GM12878 (cell line): ENCODE results near the gene SCRN1. TPM values are rescaled to one million over a fixed set of nuclear protein-coding genes. Genes with fewer than 3 reads are reported as not detected.

Experiments used
- ATAC-seq: fragments of 200-7000 bp; cut with Tn5 transposase; 3 replicates; pipeline ENCODE4 v1.9.1; 2020; ENCODE audit warnings: mild to moderate bottlenecking, moderate library complexity
- BruUV-seq: library from RNA; stranded (reverse); fragments of 400-500 nt; replicated peaks from 2 replicates; lab custom pipeline; 2021; lab: Mats Ljungman, UMichigan
- CTCF ChIA-PET: fragments of 300-600 bp; sonication (Branson Sonifier 250); formaldehyde crosslinking; extraction: SDS; loops from one replicate; lab custom pipeline; 2021; ENCODE audit warnings: inconsistent platforms; lab: Yijun Ruan, JAX
- POLR2A ChIA-PET: fragments of 350-600 bp; formaldehyde crosslinking; extraction: SDS; loops from one replicate; lab custom pipeline; 2021; ENCODE audit warnings: inconsistent platforms; lab: Charles Lee
- RAD21 ChIA-PET: fragments of 300-600 bp; sonication (Branson Sonifier 250); formaldehyde crosslinking; loops from one replicate; lab custom pipeline; 2023; ENCODE audit warnings: antibody characterized with exemption; ENCODE audit not compliant: unreplicated experiment; lab: Charles Lee
- SMC1A ChIA-PET: fragments of 300-600 bp; sonication (Branson Sonifier 250); formaldehyde crosslinking; loops from one replicate; lab custom pipeline; 2023; ENCODE audit not compliant: unreplicated experiment, uncharacterized antibody; lab: Charles Lee
- DNase-seq: peaks from one replicate; pipeline ENCODE4 v3.0.0-alpha.2; 2011; ENCODE audit warnings: low read depth, low spot score
- FAIRE-seq: peaks from 3 replicates; lab custom pipeline; 2011; peaks lifted over from hg19 to GRCh38; lab: Jason Lieb, UNC
- H2AFZ ChIP-seq: 2 replicates; pipeline ENCODE4 v1.6.0; 2011; ENCODE audit warnings: low read depth, low read length, control low read depth; ENCODE audit not compliant: control insufficient read depth
- H3K27ac ChIP-seq: 2 replicates; pipeline ENCODE4 v1.5.1; 2011; ENCODE audit warnings: control low read depth; ENCODE audit not compliant: control insufficient read depth, insufficient read depth
- H3K27me3 ChIP-seq, 2 experiments: replicated peaks in 1 of 2; 2 replicates each; pipeline versions ENCODE4 v1.6.0 to v1.6.1; 2011; ENCODE audit warnings: low read length in 1 of 2; ENCODE audit not compliant: control insufficient read depth in 2 of 2, insufficient read depth in 2 of 2
- H3K36me3 ChIP-seq, 2 experiments: 2 replicates each; pipeline ENCODE4 v1.5.1; 2011; ENCODE audit warnings: low read length in 1 of 2; ENCODE audit not compliant: control insufficient read depth in 2 of 2, insufficient read depth in 2 of 2
- H3K4me1 ChIP-seq: 2 replicates; pipeline ENCODE4 v1.6.1; 2011; ENCODE audit warnings: mild to moderate bottlenecking, low read length, moderate library complexity, mixed read lengths; ENCODE audit not compliant: control insufficient read depth, insufficient read depth
- H3K4me2 ChIP-seq: 2 replicates; pipeline ENCODE4 v1.6.0; 2011; ENCODE audit warnings: control low read depth; ENCODE audit not compliant: control insufficient read depth, insufficient read depth
- H3K4me3 ChIP-seq: fragments of 200-600 bp; sonication (generic); 2 replicates; pipeline ENCODE4 v1.5.1; 2016
- H3K79me2 ChIP-seq: 2 replicates; pipeline ENCODE4 v1.6.0; 2011; ENCODE audit warnings: low read length; ENCODE audit not compliant: control insufficient read depth, insufficient read depth
- H3K9ac ChIP-seq: 2 replicates; pipeline ENCODE4 v1.8.0; 2011; ENCODE audit warnings: low read length, control low read depth, mixed read lengths; ENCODE audit not compliant: control insufficient read depth, insufficient read depth
- H3K9me3 ChIP-seq: replicated peaks from 3 replicates; pipeline ENCODE4 v1.5.1; 2011; ENCODE audit warnings: mild to moderate bottlenecking, low read length; ENCODE audit not compliant: control insufficient read depth, insufficient read depth
- H4K20me1 ChIP-seq: 2 replicates; pipeline ENCODE4 v1.6.0; 2011; ENCODE audit not compliant: control insufficient read depth, insufficient read depth
- ESRRA ChIP-seq: IDR thresholded peaks from 2 replicates; pipeline ENCODE4 v1.6.1; 2012; ENCODE audit warnings: mild to moderate bottlenecking, low read length, improper control_type of control experiment
- NR2C2 ChIP-seq: IDR thresholded peaks from 2 replicates; pipeline ENCODE4 v1.6.1; 2011; ENCODE audit warnings: borderline replicate concordance, low read depth; ENCODE audit not compliant: control insufficient read depth, insufficient read length
- PRDM15 ChIP-seq: fragments of 450-650 bp; formaldehyde crosslinking; IDR thresholded peaks from 2 replicates; pipeline ENCODE4 v1.4.0; 2020; ENCODE audit warnings: mild to moderate bottlenecking, moderate library complexity
- ZNF384 ChIP-seq: IDR thresholded peaks from 2 replicates; pipeline ENCODE4 v1.6.1; 2012; ENCODE audit warnings: low read depth, mild to moderate bottlenecking, low read length, improper control_type of control experiment, borderline replicate concordance
- WGBS: methylation state at CpG from one replicate; pipeline ENCODE4 v1.1.6; 2016; ENCODE audit warnings: low lambda C conversion rate; ENCODE audit not compliant: insufficient replicate concordance, insufficient coverage; ENCODE audit errors: missing lambda C conversion rate; 5-methylcytosine and 5-hydroxymethylcytosine counted together
- in situ Hi-C: fragments of 300-500 bp; cut with MboI; formaldehyde crosslinking; loops from 9 replicates; pipeline ENCODE4 v1.14.3; 2018; ENCODE audit warnings: mixed read lengths
- intact Hi-C: fragments of 100-400 bp; cut with micrococcal nuclease; formaldehyde crosslinking; loops from one replicate; pipeline ENCODE4 v1.14.2; 2022; ENCODE audit not compliant: unreplicated experiment
- polyA plus RNA-seq, 11 experiments: library from polyadenylated mRNA; depleted of rRNA in 4 of 11; unstranded in 6 of 11; stranded (reverse) in 5 of 11; fragments of >200 nt; fragmentation: Nextera tagmentation in 4 of 11; fragmentation: Illumina TruSeq in 1 of 11; extraction: Ambion mirVana in 4 of 11; extraction: Trizol in 1 of 11; gene quantifications; 1 replicate in 1 of 11; 2 replicates in 10 of 11; pipeline versions ENCODE4 v1.2.1 to v1.2.3, GENCODE V29; 2011 to 2016; ENCODE audit warnings: inconsistent platforms in 2 of 11, missing spikeins in 2 of 11, low read depth in 1 of 11
- total RNA-seq, 4 experiments: library from RNA; depleted of rRNA in 3 of 4; stranded (reverse); fragments of >200 nt in 3 of 4; fragmentation: Illumina TruSeq in 1 of 4; extraction: Trizol in 1 of 4; gene quantifications; 2 replicates each; pipeline versions ENCODE4 v1.2.1 to v1.2.3, GENCODE V29; 2013 to 2021

The SCRN1 gene
- total and polyA plus RNA-seq, 10 of the 15 experiments (the other 5 are each of a cell fraction or from before 2014, with no cell fraction given): 11.1 to 67.6 (median 41.7) TPM

- ChIA-PET SMC1A (interaction anchor here (0.8 to 1.2 kb wide), 4 partner anchors 13 to 329 kb away, joined by 3 to 6 read pairs (median 4); no protein-coding TSS in a partner anchor), POLR2A (no interaction called here), CTCF (interaction anchor here (1.1 to 1.8 kb wide), 3 partner anchors 11 to 128 kb away, joined by 3 to 4 read pairs (median 4); no protein-coding TSS in a partner anchor), RAD21 (no interaction called here)
- H3K9ac ChIP-seq: no peak overlapping the region
- no peak overlapping the region for H3K27ac ChIP-seq
- no peak overlapping the region for H3K4me3 ChIP-seq
- H3K4me1 ChIP-seq: no peaks in the 10 kb centered on the region
- no peaks in the 10 kb centered on the region for H3K9me3 ChIP-seq
- no peak for FAIRE-seq
- TF ChIP-seq NR2C2 (no peak), ZNF384 (no peak), PRDM15 (CRISPR knock-in tag) (no peak), ESRRA (no peak)
- no peaks in the 10 kb centered on the region for H3K79me2 ChIP-seq
- H3K36me3 ChIP-seq: peaks cover 11 to 28% of the 10 kb centered on the region in 2 experiments
- no TSS peak for BruUV-seq
- H4K20me1 ChIP-seq: peaks cover 2% of the 10 kb centered on the region; the same call in 1 of the 2 replicates
- no peaks in the 10 kb centered on the region for H3K27me3 ChIP-seq
- no peak overlapping the region for H3K4me2 ChIP-seq
- DNase-seq: no peak
- intact Hi-C loops: no loop called here
- in situ Hi-C loops: no loop called here
- H2AFZ ChIP-seq: no peak overlapping the region
- 100% methylated on average over 4 of the region's 4 CpGs for WGBS
- ATAC-seq: no peak
Measured at GRCh38 chr7:29945259-29945809, 44.3 kb downstream of the SCRN1 start.
